Ovary (tissue), 3 donors: ENCODE results near the gene TMEM184C.

Experiments
- EP300 ChIP-seq: sonication (generic); formaldehyde crosslinking; IDR thresholded peaks from one replicate; pipeline ENCODE4 v1.6.1; 2017; ENCODE audit warnings: antibody characterized with exemption
- POLR2A ChIP-seq: fragments of 450-650 bp; IDR thresholded peaks from one replicate; pipeline ENCODE4 v1.6.1; 2017; ENCODE audit warnings: antibody characterized with exemption, mild to moderate bottlenecking, moderate library complexity
- TF ChIP-seq, protein P1 (sequence below), 3 donors: fragments of 450-650 bp in 2 of 3; fragments of 200-600 bp in 1 of 3; IDR thresholded peaks; one replicate each; pipeline versions ENCODE4 v1.5.1 to v1.8.0; 2016 to 2022; ENCODE audit warnings: antibody characterized with exemption in 3 of 3, mild to moderate bottlenecking in 1 of 3
- donor health status: DM: no; HTN: no; CAD: no.

DNA sequence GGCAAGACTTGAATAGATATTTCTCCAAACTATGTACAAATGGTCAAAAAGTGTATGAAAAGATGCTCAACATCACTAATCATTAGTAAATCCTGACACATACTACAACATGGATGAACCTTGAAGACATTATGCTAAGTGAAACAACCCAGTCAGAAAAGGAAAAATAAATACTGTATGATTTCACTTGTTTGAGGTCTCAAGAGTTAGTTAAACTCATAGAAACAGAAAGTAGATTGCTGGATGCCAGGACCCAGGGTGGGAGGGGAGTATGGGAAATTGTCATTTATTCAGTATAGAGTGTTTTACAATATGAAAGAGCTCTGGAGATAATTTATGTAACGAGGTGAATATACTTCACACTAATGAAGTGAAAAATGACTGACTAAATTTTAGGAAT lies 34.4 kb downstream of the TMEM184C start:
- TF ChIP-seq, protein P1, sequence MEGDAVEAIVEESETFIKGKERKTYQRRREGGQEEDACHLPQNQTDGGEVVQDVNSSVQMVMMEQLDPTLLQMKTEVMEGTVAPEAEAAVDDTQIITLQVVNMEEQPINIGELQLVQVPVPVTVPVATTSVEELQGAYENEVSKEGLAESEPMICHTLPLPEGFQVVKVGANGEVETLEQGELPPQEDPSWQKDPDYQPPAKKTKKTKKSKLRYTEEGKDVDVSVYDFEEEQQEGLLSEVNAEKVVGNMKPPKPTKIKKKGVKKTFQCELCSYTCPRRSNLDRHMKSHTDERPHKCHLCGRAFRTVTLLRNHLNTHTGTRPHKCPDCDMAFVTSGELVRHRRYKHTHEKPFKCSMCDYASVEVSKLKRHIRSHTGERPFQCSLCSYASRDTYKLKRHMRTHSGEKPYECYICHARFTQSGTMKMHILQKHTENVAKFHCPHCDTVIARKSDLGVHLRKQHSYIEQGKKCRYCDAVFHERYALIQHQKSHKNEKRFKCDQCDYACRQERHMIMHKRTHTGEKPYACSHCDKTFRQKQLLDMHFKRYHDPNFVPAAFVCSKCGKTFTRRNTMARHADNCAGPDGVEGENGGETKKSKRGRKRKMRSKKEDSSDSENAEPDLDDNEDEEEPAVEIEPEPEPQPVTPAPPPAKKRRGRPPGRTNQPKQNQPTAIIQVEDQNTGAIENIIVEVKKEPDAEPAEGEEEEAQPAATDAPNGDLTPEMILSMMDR (IDR thresholded peaks at IDR 0.05) = no peak
- no peak for TF ChIP-seq POLR2A
- no peak for TF ChIP-seq EP300
